Amniotic epithelial cell (primary cell): ENCODE data around the gene SMG7.

Experiments
- DNase-seq: peaks from one replicate; pipeline ENCODE4 v3.0.0-alpha.2; 2010; ENCODE audit warnings: low read depth

SMG7 gene

GRCh38 chr1:183470961-183471742 lies 1.1 kb upstream of the SMG7 start:
- peak; percentile 69 for DNase-seq

GRCh38 chr1:183471743-183472487 lies 384 bp upstream of the SMG7 start:
- DNase-seq: peak; percentile 98

- no peak for DNase-seq
These were observed 878 bp downstream of the SMG7 start for GRCh38 chr1:183473217-183473536.

- no peak for DNase-seq
These were observed 3.8 kb downstream of the SMG7 start for GRCh38 chr1:183476081-183476480.

DNA sequence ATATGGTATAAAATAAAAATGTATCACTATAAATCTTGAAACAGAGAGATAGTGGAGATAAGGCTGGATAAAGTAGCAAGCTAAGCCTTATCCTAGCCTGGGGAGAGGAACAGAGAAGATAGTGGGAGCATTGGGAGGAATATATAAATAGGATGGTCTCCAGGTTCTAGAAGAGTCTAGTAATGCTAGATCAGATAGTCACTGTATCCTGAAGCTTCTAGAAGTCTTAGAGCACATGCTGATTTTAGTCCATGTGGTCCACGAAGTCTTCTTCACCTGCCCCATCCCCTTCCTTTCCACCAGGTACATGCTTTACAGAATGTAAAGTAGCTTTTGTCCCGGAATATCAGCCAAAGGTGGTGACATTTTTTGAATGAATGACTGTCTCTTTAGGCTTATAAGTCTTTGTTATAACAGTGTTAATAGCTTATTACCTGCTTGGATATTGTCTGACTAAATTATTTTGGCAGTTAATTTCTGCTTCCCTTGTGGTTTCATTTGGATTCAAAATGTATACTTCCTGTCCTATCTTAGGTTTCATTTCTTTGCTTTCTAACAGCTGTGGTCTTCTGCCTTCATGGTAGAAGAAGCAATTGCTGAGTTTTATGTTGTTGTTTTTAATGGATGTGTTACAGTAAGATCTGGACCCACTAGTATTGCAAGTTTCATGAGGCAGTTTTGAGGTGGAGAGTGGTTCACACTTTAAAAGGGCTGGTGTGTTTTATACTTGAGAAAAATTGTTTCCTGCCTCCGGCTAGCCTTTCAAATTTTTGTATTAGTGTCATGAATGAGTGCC lies 5.9 kb downstream of the SMG7 start:
- DNase-seq: no peak

GRCh38 chr1:183480971-183481441 lies 8.7 kb downstream of the SMG7 start:
- peak; percentile 17 for DNase-seq

GRCh38 chr1:183483224-183483623 lies 10.9 kb downstream of the SMG7 start:
- no peak for DNase-seq

GRCh38 chr1:183484254-183484653 lies 12.0 kb downstream of the SMG7 start:
- no peak for DNase-seq

GRCh38 chr1:183484851-183485250 lies 12.6 kb downstream of the SMG7 start:
- no peak for DNase-seq

DNA sequence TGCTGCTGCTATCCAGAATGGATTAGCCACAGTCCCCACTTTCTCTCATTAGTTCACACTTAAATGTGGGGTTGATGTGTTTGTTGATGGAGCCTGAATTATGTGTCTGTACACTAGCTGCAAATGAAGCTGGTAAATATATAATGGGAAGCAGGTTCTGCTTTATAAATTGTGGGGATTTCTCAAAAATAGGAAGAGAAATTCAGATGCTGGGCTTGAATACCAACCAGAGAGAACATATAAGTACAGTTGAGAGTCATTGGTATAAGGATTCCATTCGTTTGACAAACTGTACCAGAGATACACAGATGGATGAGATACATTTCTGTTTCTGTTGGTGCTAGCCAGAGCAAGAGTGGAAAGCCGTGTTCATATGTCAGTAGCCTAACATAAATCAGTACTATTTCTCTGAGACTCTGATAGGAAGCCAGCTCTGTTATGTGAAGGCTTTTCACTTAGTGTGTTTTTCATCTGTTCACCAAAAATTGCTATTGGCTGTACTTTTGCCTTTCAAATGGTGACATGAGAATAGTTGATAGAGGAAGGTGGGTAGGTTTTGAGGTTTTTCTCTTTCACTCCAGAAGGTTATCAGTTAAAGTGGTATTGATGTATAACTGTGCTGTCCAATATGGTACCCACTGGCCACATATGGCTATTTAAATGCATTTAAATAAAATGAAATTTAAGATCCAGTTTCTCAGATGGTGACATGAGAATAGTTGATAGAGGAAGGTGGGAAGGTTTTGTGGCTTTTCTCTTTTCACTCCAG lies 15.6 kb downstream of the SMG7 start:
- DNase-seq: no peak

DNA sequence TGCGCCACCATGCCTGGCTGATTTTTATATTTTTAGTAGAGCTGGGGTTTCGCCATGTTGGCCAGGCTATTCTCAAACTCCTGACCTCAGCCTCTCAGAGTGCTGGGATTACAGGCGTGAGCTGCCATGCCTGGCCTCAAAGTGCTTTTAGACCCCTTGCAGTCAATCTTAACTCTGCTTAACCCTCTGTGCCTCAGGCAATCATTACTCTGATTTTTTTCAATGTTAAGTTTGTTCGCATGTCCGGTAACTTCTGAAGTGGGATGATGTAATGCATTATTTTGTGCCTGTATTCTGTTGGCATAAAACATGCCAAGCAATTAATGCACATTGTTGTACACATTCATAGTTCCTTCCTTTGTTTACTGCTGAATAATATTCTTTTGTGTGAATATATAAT lies 18.6 kb downstream of the SMG7 start:
- no peak for DNase-seq

DNA sequence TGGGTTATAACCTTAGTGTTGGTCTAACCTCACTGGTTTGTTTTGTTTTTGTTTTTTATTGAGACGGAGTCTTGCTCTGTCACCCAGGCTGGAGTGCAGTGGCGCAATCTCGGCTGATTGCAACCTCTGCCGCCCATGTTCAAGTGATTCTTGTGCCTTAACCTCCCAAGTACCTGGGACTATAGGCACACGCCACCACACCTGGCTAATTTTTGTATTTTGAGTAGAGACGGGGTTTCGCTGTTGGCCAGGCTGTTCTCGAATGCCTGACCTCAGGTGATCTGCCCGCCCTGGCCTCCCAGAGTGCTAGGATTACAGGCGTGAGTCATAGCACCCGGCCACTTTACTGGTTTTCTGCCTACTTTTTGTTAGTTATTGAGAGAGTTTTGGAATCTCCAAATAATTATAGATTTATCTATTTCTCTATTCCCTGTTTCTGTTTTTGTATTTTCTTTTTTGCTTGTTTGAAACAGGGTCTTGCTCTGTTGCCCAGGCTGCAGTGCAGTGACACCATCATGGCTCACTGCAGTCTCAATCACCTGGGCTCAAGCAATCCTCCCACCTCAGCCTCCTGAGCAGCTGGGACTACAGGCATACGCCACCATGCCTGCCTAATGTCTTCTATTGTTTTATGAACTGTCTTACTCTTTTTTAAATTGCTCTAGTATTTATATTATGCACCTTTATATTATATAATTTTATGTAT lies 21.4 kb downstream of the SMG7 start:
- DNase-seq: peak; percentile 33

DNA sequence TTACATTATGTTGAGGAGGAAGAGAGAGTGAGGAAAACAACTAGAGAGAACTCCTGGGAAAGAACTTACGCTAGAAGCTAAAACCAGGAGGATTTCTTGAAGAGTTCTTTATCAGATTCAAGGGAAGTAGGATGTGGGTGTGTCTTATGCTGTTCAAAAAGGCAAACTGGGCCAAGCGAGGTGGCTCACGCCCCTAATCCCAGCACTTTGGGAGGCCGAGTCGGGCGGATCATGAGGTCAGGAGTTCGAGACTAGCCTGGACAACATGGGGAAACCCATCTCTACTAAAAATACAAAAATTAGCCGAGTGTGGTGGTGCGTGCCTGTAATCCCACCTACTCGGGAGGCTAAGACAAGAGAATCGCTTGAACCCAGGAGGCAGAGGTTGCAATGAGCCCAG lies 23.1 kb downstream of the SMG7 start:
- DNase-seq: no peak

DNA sequence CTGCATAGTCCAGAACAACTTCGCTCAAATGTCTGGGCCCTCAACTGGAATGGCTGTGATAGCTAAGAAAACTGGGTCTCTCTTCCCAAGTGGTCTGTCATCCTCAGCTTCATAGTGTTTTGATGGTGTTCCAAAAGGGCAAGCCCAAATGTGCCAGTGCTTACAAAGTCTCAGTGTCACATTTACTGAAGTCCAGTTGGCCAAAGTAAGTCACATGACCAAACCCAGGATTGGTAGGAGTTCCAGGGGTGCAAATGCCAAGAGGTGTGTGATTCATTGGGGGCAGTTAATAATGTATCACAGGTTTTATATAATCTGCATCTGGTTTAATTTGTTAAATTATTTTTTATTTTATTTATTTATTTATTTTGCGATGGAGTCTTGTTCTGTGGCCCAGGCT lies 24.9 kb downstream of the SMG7 start:
- DNase-seq: no peak

- no peak for DNase-seq
These were observed 26.2 kb downstream of the SMG7 start for GRCh38 chr1:183498342-183498991.

GRCh38 chr1:183505454-183506089 lies 33.3 kb downstream of the SMG7 start:
- no peak for DNase-seq

DNA sequence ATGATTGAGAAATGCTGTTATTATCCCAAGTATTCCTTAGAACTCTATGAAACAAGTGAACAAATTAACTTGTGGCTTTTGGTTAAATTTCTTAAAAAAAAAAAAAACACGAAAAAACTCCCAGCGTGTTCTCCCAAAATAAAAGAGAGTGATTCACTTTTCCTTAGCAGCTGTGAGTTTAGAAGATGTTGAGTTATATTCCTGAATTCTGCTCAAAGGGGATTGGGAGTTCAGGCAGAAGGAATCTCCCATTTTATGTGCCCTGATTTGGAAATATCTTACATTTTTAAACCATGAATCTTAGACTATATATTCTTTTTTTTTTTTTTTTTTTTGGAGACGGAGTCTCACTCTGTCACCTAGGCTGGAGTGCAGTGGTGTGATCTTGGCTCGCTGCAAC lies 34.3 kb downstream of the SMG7 start:
- DNase-seq: no peak

DNA sequence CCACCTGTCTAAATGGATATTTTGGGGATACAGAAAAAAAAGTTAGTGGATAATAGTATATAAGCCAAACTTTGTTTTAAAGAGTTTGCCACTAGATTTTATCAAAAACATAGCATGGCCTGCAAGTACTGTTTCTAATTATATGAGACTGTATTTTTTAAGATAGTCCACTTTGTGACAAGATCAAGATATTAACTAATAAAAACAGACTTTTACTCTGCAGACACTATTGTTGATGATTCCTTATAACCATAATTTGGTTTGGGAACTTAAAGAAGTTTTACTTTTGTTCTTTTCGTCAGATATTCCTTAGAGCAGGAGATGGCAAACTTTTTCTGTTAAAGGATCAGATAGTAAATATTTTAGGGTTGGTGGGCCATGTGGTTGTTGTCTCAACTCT lies 36.4 kb downstream of the SMG7 start:
- no peak for DNase-seq

- DNase-seq: no peak
These were observed 40.2 kb downstream of the SMG7 start for GRCh38 chr1:183512450-183512849.

- DNase-seq: no peak
These were observed 41.9 kb downstream of the SMG7 start for GRCh38 chr1:183514235-183514634.
